ENCODE data around the gene SMIM28. TPM values are rescaled to one million over a fixed set of nuclear protein-coding genes. Genes with fewer than 3 reads are reported as not detected.
A peak's percentile ranks its signal among the peaks of the same experiment; 100 is the strongest.

Gene SMIM28
- total RNA-seq, 2 donors from 2014 or later, result not detected

- H3K27ac ChIP-seq, result peak overlapping the region; percentile 77 to 87
- H3K4me3 ChIP-seq, result no peak overlapping the region
- no peaks in the 10 kb centered on the region for H3K4me1 ChIP-seq (replicated peaks)
- TF ChIP-seq POLR2AphosphoS5 (IDR thresholded peaks at IDR 0.05), result peak; percentile 91
- TF ChIP-seq POLR2A (IDR thresholded peaks at IDR 0.05), result no peak
- no peaks in the 10 kb centered on the region for H3K9me3 ChIP-seq
- peak; percentile 79 for DNase-seq (ENCODE audit: low spot score)
- H3K36me3 ChIP-seq, result no peaks in the 10 kb centered on the region
- no peaks in the 10 kb centered on the region for H3K27me3 ChIP-seq (replicated peaks; ENCODE audit: insufficient read depth)
- intact Hi-C loops (cut with DNase I), result no loop called here
- WGBS, result 64% methylated on average over 8 of the region's 8 CpGs
Observed at GRCh38 chr6:138387577-138388368, 10.1 kb downstream of the SMIM28 start.

GRCh38 chr6:138389551-138389950, 11.8 kb downstream of the SMIM28 start:
- no peaks in the 10 kb centered on the region for H3K36me3 ChIP-seq
- no peaks in the 10 kb centered on the region for H3K9me3 ChIP-seq
- H3K27me3 ChIP-seq (replicated peaks; ENCODE audit: insufficient read depth), result no peaks in the 10 kb centered on the region
- H3K4me3 ChIP-seq, result no peak overlapping the region
- no peaks in the 10 kb centered on the region for H3K4me1 ChIP-seq (replicated peaks)
- 93% methylated on average over 5 of the region's 5 CpGs for WGBS
- intact Hi-C loops (cut with DNase I), result no loop called here
- no peak for DNase-seq (ENCODE audit: low spot score)
- H3K27ac ChIP-seq, result peak overlapping the region; percentile 77 to 87
- TF ChIP-seq CTCF (IDR thresholded peaks at IDR 0.05) (no peak), POLR2AphosphoS5 (IDR thresholded peaks at IDR 0.05) (no peak), POLR2A (IDR thresholded peaks at IDR 0.05) (no peak)

GRCh38 chr6:138393871-138394783, 16.4 kb downstream of the SMIM28 start:
- Histone ChIP-seq H3K27ac (no peak overlapping the region), H3K4me1 (replicated peaks) (no peaks in the 10 kb centered on the region), H3K9me3 (no peaks in the 10 kb centered on the region), H3K36me3 (no peaks in the 10 kb centered on the region), H3K27me3 (replicated peaks; ENCODE audit: insufficient read depth) (no peaks in the 10 kb centered on the region), H3K4me3 (no peak overlapping the region)
- DNase-seq (ENCODE audit: low spot score), result no peak
- WGBS, result 63% methylated on average over 5 of the region's 5 CpGs
- TF ChIP-seq POLR2A (IDR thresholded peaks at IDR 0.05) (no peak), CTCF (IDR thresholded peaks at IDR 0.05) (no peak), POLR2AphosphoS5 (IDR thresholded peaks at IDR 0.05) (no peak)
- intact Hi-C loops (cut with DNase I), result no loop called here

GRCh38 chr6:138396709-138397108, 19.0 kb downstream of the SMIM28 start:
- Histone ChIP-seq H3K36me3 (no peaks in the 10 kb centered on the region), H3K4me3 (no peak overlapping the region), H3K27ac (no peak overlapping the region), H3K9me3 (no peaks in the 10 kb centered on the region), H3K4me1 (replicated peaks) (no peaks in the 10 kb centered on the region), H3K27me3 (replicated peaks; ENCODE audit: insufficient read depth) (no peaks in the 10 kb centered on the region)
- intact Hi-C loops (cut with DNase I), result no loop called here
- TF ChIP-seq CTCF (IDR thresholded peaks at IDR 0.05), result no peak
- no peak for TF ChIP-seq POLR2A (IDR thresholded peaks at IDR 0.05)
- TF ChIP-seq POLR2AphosphoS5 (IDR thresholded peaks at IDR 0.05), result no peak
- 93% methylated on average over 5 of the region's 5 CpGs for WGBS
- DNase-seq (ENCODE audit: low spot score), result no peak
